A204.1 (cell line): ENCODE measurements around the gene CHD5.
"Not testable (repeated sequence)": the region's sequence is repeated elsewhere in the genome, so short reads cannot be mapped to it uniquely, and the experiment has no call there.

Experiments
- FAIRE-seq: peaks from 2 replicates; lab custom pipeline; 2012; peaks lifted over from hg19 to GRCh38; lab: Jason Lieb, UNC

CHD5 gene

DNA sequence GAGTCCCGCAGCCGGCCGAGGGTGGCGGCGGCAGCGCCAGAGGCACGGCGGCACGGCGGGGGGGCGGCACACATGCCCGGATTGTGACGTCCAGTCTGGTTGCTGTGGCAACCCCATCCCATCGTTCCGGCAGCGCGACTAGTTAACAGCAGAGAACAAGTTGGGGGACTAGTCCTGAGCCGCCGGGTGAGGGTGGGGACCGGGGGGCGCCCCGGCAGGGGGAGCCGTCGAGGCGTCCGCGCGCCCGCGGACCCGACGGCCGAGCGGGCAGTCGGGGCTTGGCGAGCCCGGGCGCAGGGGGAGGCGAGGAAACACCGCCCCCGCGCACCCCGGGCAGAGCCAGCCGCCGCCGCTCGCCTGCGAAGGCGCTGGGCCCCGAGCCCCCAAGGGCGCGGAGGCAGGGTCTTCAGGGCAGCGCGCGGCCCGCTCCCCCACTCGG lies at the start of gene CHD5:
Gene CHD5, minus strand, starts transcription at position 54 of the 439 bp plus-strand sequence. CDS start 298 bp downstream, outside the sequence.
- FAIRE-seq: no peak

DNA sequence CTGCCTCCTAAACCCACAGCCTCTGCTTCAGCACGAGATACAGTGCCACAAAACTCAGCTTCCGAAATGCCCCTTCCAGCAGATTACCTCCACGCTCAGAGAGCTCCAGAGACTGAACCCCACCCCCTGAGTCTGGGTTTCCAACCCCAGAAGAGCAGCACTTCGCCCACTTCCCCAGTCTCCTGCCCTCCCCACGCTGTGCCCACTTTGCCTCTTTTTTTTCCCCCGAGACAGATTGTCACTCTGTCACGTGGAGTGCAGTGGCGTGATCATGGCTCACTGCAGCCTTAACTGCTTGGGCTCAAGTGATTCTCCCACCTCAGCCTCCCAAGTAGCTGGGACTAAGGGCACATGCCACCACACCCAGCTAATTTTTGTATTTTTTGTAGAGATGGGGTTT lies 45.5 kb upstream of the CHD5 start:
- no peak for FAIRE-seq

DNA sequence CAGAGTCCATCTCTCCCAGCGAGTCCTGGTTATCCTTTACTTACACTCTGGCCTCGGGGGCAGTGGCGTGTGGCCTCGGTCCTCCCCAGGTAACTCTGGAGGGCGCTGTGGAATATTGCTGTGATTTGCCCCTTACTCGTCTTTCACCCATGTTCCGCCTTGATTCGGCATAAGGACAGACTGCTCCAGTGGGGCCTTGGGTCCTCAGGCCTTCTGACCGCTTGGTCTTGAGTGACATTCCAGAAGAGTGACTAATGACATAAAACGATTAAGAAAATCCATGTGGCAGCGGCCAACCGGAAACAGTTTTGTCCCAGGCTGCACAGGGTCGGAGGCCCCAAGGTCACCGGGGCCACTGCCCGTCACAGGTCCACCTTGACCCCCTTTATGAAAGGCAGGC lies 44.6 kb upstream of the CHD5 start:
- no peak for FAIRE-seq

DNA sequence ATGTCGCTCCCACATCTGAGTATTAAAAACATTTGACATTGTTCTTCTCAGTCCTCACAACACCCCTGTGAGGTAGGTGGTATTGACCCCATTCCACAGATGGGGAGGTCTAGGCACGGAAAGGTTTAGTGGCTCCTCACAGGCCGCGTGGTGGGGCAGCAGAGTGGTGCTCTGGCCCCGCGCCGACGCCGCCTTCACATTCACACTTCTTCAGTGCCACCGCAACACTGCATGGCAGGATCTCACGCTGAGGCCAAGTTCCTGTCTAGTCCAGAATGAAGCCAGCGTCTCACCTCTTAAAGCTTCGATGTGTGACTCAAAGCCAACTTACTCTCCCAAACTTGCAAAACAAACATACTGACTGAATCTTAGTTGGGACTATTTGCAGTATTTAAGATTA lies 43.5 kb upstream of the CHD5 start:
- no peak for FAIRE-seq

DNA sequence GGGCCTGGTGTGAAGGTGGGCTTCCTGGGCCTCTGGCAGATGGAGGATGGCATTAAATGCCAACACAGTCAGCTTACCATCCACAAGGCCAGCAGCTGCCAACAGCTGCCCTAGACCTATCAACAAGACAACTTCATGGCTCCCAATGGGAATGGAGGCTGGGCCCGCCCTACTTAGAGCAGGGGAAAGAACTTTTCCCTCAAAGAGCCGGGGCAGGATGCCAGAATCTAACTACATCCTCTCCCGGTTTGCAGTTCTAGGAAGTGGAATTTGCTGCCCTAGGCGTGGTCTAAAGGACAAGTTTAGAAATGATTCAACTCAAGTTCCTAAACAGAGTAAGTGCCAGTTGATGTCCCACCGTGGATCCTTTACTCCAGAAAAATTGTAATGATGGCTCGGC lies 42.5 kb upstream of the CHD5 start:
- no peak for FAIRE-seq

DNA sequence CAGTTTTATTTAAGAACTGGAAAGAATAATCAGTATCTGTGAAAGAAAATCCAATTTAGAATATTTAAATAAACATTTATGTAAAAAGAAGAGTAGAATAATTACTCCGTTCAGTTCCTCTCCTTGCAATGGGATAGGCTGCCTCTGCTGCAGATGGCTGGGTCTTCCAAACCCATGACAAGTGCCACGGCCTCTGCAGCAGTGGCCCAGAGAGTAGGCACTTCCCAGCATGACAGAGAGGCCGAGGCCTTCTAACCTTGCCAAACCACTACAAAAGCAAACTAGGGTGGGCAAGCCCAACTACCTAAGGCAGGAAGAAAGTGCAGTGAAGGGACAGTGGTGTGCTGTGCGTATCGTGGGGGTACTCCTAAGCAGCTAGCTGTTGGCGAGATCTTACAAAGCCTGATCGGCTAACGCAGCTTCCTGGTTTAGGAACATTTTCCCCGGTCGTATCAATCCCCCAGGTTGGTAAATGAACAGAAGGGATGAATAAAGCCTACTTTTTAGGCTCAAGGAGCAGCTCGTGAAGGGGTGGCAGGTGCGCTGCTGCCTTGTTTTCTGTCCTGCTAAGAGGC lies 41.2 kb upstream of the CHD5 start:
- no peak for FAIRE-seq

DNA sequence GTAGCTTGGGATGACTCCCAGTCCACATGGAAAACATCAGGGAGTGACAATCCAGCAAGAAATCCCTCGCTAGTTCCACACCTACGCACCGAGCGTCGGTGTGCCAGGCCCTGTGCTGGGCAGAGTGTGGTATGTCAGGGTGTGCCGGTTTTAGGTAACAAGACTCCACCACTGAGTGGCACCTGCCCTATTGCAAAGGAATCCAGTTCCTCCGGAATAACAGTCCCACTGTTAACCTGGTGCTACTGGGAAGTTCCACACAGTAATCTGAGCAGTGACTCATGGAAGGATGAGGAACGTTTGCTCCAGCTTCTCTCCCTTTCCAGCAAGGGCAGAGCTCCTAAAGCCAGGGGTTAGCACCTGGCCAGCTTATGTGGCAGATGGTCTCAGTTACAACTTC lies 40.1 kb upstream of the CHD5 start:
- no peak for FAIRE-seq

DNA sequence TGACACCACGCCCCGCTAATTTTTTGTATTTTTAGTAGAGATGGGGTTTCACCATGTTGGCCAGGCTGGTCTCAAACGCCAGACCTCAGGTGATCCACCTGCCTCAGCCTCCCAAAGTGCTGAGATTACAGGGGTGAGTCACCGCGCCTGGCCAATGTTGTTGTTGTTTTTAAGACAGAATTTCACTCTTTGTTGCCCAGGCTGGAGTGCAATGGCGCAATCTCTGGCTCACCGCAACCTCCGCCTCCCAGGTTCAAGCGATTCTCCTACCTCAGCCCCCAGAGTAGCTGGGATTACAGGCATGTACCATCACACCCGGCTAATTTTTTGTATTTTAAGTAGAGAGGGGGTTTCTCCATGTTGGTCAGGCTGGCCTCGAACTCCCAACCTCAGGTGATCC lies 39.5 kb upstream of the CHD5 start:
- FAIRE-seq: not testable (repeated sequence)

DNA sequence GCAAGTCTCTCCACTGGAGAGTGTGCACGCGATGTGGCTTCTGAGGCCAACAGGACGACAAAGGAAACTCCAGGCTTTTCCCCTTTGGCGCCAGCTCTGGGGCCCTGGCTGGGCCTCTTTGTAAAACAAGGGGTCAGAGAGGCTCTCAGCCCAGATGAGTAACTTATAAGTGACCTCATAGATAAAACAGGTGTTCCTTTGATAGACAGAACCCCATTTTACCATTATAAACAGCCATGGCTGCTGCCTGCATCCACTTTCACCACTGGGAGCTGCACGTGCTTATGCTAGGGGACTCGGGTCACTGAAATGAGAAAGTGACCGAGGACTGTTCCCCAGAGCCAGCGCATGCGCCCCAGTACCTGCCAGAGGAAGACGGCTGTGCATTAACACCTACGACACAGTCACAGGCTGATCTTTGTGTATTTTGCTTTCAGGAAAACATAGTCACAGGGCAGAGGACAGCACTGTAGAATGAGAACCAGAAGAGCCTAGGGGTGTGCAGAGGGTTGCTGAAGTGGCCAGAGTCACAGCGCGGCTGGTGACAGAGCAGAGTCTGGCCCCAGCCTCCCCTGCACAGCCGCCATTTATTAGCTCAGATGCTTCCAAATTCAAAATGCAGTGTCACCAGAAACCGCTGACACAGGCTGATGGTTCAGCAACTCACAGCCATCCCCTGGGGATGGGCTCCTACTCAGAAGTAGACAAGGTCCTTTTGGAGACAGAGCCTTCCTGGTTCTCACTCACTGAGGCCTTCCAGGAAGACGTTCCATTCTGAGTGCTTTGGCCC lies 38.4 kb upstream of the CHD5 start:
- FAIRE-seq: no peak

DNA sequence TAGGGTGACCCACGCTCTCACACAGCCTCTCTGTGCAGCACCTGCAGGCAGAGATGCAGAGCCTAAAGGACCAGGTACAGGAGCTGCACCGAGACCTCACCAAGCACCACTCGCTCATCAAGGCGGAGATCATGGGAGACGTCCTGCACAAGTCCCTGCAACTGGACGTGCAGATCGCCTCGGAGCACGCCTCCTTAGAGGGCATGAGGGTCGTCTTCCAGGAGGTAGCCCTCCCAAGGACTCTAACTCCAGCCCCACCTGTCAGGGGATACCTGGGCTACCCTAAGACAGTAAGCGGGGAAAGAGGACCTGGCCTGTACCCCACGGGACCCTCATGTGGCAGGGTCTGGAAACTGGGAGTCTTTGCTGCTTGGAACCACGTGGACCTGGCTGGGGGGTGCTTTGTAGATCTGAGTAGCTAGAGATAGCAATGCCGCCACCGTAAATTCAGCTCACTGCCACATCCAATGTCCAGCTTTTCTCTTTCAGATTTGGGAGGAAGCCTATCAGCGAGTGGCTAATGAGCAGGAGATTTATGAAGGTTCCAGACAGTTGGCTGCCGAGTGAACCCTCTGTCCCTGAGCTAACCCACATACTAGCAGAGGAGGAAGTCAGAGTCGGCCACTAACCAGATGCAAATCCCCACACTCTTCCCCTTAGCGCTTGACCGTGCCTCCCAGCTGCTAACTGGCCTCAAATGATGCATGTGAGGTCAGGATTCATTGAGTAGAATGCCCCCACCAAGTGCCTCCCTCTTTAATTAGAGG lies 32.3 kb upstream of the CHD5 start:
- FAIRE-seq: no peak

DNA sequence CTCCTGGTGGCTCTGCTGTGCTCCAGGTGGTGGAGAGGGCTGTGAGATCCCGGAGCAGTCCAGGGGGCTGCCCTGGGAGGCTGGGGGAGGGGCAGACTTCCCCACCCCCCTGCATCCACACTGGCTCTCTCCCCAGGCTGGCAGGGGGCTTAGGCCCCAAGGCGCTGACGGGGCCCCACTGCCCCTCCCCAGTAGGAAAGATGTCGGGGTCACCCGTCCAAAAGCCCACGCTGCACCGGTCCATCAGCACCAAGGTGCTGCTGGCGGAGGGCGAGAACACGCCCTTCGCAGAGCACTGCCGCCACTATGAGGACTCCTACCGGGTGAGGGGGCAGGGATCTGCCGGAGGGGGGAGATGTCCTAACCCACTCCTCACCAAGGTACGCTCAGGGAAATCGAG lies 31.6 kb upstream of the CHD5 start:
- FAIRE-seq: no peak

DNA sequence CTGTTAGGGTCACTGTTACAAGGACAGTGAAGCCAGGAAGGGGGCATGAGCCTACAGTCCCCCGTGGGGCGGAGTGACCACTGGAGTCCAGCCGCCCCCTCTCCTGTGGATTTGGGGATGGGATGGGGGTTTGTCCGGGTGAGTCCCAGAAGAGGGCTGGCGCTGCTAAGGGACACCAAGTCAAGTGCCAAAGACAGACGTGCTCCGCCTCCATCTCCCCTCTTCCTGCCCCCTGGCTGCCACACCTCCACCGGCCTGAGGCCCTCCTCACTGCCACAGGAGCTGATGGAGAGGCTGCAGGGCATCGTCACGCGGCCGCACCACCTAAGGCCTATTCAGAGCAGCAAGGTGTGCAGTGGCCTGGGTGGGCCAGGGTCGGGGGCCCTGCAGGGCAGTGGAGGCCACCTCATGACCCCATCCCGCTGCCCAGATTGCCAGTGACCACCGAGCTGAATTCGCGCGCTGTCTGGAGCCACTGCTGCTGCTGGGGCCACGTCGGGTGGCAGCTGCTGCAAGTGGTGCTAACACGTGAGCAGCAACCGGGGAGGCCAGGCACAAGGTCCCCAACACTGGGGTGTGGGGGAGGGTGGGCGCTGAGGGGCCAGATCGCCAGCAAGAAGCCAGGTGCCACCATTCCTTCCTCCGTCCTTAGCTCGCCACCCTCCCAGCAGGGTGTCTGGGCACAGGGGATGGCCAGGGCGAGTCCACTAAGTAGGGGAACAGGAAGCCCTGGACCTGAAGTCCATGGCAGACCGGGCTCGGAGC lies 30.7 kb upstream of the CHD5 start:
- no peak for FAIRE-seq

DNA sequence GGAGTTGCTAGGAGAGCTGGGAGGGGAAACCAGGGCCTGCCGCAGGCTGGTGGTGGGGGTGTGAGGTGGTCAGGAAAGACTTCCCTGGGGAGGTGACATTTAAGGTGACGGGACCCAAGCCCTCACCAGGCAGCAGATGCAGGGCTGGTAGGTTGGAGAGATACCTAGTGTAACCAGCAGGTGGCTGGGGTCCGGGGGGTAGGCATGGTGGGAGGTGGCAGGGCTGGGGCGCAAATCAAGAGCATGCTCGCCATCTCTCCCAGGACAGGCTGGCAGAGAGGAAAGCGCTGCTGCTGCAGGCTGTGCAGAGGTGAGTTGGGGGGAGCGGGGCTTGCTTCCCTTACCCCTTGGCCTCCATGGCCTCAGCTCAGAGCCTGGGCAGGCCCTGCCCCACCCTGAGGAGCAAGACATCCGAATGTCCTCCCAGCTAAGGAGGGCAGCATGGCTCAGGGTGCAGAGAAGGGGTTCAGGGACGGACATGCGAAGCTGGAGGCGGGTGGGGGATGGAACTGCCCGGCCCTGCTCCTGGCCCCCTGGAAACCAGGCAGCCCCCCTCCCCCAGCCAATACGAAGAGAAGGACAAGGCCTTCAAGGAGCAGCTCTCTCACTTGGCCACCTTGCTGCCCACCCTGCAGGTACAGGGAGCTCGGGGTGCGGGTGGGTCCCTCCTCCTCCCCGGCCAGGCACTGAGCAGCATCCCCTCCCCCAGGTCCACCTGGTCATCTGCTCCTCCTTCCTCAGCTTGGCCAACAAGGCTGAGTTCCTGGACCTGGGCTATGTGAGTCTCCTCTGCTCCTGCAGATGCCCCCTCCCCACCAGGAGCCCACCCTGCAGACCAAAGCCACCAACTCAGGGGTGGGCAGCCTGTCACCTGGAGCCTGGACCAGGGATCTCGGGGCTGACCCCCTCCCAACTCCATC lies 29.8 kb upstream of the CHD5 start:
- no peak for FAIRE-seq

DNA sequence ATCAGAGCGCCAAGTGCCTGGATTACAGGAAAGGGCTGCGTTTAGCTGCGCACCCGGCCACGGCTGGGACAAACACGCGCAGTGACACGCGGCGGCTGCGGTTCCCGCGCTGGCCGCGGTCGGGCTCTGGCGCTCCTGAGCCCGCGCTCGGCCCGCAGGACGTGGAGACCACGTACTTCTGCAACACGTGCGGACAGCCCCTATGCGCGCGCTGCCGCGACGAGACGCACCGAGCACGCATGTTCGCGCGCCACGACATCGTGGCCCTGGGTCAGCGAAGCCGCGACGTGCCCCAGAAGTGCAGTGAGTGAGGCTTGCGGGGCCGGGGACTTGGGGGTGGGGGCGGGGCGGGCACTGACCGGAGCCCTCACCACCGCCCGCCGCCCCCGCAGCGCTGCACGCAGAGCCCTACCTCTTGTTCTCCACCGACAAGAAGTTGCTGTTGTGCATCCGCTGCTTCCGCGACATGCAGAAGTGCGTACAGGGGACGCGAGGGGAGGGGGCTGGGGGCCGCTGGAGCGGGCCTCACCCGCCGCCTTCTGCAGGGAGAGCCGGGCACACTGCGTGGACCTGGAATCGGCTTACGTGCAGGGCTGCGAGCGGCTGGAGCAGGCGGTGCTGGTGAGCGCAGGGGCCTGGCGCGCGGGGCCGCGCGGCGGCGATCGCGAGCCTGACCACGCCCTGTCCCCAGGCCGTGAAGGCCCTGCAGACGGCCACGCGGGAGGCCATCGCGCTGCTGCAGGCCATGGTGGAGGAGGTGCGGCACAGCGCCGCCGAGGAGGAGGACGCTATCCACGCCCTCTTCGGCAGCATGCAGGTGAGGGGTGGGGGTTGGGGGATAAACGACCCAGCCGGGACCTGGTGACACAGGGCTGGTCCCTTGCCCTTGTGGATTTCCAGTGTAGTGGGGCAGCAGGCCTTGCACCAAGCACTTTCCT lies 28.9 kb upstream of the CHD5 start:
- FAIRE-seq: no peak

DNA sequence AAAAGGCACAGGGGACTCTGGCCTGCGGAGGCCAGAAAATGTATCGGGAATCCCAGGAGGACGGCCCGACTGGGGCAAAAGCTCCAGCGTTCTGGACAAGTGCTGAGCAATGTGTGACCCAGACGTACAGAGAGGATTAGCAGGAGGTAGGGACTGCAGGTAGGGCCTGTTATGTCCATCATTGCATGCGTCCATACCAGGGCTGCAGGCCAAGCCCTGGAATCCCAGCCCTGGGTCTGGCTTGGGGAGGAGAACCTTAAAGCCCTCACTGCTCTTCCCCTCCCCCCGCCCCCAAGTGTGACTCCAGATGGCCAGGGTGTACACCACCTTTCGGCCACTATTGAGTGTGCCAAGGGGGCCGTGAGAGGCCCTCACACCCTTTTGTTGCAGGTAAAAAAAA lies 27.8 kb upstream of the CHD5 start:
- no peak for FAIRE-seq

DNA sequence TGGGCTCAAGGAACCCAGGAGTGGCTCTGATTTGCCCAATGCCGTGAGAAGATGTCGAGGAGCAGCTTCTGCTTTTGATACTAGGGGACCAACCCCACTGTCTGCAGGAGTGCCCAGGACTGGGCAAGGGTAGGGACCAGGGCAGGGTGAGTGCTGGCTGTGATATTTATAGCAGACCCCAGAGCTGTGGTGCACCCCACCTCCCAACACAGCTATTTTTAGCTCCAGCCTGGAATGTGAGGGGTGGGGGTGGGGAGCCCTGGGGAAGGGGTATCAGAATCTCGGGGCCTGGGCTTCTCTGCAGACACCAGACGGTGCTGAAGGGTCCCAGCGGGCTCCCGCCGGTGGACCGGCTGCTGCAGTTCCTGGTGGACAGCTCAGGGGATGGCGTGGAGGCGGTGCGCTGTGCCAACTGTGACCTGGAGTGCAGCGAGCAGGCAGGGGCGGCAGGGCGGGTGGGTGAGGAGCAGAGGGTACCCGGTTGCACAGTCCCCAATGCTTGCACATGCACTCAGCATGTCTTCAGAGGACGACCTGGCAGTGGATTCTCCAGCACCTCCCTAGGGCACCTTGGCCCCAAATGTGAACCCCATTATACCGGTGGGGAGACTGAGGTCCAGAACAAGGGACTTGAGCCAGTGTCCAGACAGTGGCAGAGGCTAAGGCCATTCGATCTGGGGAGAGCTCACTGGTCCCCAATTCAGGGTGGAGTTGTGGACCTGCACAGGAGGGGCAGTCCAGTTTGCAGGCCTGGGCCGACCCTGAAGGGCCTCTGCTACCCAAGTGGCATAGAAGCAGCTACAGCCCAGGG lies 27.2 kb upstream of the CHD5 start:
- no peak for FAIRE-seq

DNA sequence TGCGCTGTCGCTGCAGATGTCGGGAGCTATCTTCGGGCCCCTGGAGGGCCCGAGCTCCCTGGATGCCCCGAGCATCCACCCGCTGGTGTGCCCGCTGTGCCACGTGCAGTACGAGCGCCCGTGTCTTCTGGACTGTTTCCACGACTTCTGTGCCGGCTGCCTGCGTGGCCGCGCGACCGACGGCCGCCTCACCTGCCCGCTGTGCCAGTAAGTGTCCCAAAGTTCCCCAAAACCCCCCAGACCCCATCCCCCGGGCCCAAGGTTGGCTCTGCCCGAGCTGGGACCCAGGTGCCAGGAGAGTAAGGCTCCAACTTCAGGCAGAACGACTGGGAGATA lies 26.4 kb upstream of the CHD5 start:
- FAIRE-seq: no peak

DNA sequence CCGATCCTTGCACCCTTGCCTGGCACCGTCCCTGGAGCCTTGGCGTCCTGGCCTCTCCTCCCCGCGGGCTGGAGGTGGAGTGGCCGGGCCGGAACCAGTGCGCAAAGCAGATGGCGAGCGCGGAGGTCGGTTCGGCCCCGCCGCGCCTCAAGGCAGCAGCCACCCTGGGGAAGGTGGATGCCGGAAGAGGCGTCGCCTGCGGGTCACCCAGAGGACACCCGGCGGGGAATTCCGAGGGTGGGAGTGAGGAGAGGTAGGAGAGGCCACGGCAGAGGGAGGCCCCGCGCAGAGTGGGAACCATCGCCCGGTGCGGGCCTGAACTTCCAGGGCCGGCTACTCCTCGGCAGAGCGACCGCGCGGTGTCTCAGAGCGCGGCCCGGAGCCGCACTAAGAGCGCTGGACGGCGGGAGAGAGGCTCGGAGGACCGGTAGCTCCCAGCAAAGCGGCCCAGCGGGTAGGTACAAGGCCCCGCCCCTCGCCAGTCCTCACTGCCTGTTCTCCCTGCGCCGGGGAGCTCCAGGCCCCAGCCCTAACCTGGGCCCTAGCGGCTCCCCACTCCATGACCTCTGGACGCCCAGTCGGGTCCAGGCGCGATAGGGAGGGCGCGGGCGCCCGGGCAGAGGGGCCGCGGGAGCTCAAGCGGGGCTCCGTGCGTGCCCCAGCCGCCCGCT lies 25.9 kb upstream of the CHD5 start, which contains the start of gene RNF207:
Gene RNF207, plus strand, starts transcription at position 271 of the 671 bp plus-strand sequence. CDS start 417 bp downstream, outside the sequence.
- no peak for FAIRE-seq

DNA sequence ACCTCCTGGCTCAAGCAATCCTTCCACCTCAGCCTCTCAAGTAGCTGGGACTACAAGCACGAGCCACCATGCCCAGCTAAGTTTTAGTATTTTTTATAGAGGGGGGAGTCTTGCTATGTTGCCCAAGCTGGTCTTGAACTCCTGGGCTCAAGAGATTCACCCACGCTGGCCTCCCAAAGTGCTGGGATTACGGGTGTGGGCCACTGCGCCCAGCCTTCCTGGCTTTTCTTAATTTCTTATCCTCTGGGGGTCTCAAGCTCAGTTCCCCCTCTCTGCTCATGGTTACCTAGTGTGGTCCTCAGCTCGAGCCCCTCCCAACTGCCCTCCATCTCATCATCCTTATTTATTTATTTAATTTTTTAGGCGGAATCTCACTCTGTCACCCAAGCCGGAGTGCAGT lies 22.1 kb upstream of the CHD5 start:
- no peak for FAIRE-seq
